ENCODE data around the gene DARS1. TPM values are rescaled to one million over a fixed set of nuclear protein-coding genes. Genes with fewer than 3 reads are reported as not detected.

The DARS1 gene
- polyA plus RNA-seq, 3 donors, result 24.4 to 53.0 (median 46.2) TPM

- no peak overlapping the region for H3K9ac ChIP-seq (ENCODE audit: insufficient read depth, low read length, poor library complexity, severe bottlenecking)
- intact Hi-C loops (cut with micrococcal nuclease), result no loop called here
- no CpG with 5 or more reads among the region's 5 CpGs for WGBS (ENCODE audit: insufficient coverage)
Measured at GRCh38 chr2:135954020-135954601, 31.3 kb downstream of the DARS1 start.

GRCh38 chr2:135952891-135953290, 32.5 kb downstream of the DARS1 start:
- Histone ChIP-seq H2AFZ (ENCODE audit: insufficient read depth, low read depth, low read length, poor library complexity, severe bottlenecking) (no peak overlapping the region), H3K79me2 (ENCODE audit: insufficient read depth, low read length) (peaks cover 63% of the 10 kb centered on the region), H4K20me1 (ENCODE audit: insufficient read depth, low read length) (peaks cover 10% of the 10 kb centered on the region), H3K4me1 (ENCODE audit: control insufficient read depth in 1 of 2, insufficient read depth in 2 of 2, low read length in 2 of 2) (peaks cover 15 to 17% of the 10 kb centered on the region in 2 donors), H3K9ac (ENCODE audit: insufficient read depth, low read length, poor library complexity, severe bottlenecking) (no peak overlapping the region), H3K4me2 (replicated peaks; ENCODE audit: extremely low read depth, low read length, poor library complexity, severe bottlenecking) (no peak overlapping the region), H3K36me3 (replicated peaks in 1 of 2; ENCODE audit: control insufficient read depth in 1 of 2, insufficient read depth in 2 of 2, low read length in 2 of 2) (peaks cover 7 to 12% of the 10 kb centered on the region in 2 donors), H3K4me3 (replicated peaks in 1 of 3; ENCODE audit: low read depth in 2 of 3, low read length in 3 of 3) (no peak overlapping the region), H3K9me3 (replicated peaks in 1 of 2; ENCODE audit: control insufficient read depth in 1 of 2, insufficient read depth in 1 of 2, low read length in 2 of 2) (no peaks in the 10 kb centered on the region), H3K27ac (ENCODE audit: low read depth in 1 of 2, low read length in 2 of 2) (peak overlapping the region in 1 of 2 donors; percentile 43), H3K27me3 (ENCODE audit: control insufficient read depth in 2 of 2, insufficient read depth in 2 of 2, low read length in 2 of 2) (no peaks in the 10 kb centered on the region)
- DNase-seq, result no peak
- H3K4me3 Mint-ChIP-seq, result no peak overlapping the region
- H3K4me1 Mint-ChIP-seq, result peaks cover 33% of the 10 kb centered on the region
- peak overlapping the region in 1 of 7 donors; percentile 53 for H3K27ac Mint-ChIP-seq
- no CpG with 5 or more reads among the region's 5 CpGs for WGBS (ENCODE audit: insufficient coverage)
- H3K9me3 Mint-ChIP-seq, result peaks cover 0 to 4% (median 0%) of the 10 kb centered on the region in 7 donors
- no peak for TF ChIP-seq CTCF (IDR thresholded peaks at IDR 0.05)
- peaks cover 23 to 43% of the 10 kb centered on the region in 2 donors for H3K36me3 Mint-ChIP-seq
- no peaks in the 10 kb centered on the region for H3K27me3 Mint-ChIP-seq (ENCODE audit: low read depth in 3 of 3)
- intact Hi-C loops (cut with micrococcal nuclease), result no loop called here

More at GRCh38 chr2:135954020-135954601, 31.3 kb downstream of the DARS1 start:
- H3K4me3 ChIP-seq (replicated peaks in 1 of 3; ENCODE audit: low read depth in 2 of 3, low read length in 3 of 3), result no peak overlapping the region
- Mint-ChIP-seq H3K4me1 (peaks cover 33% of the 10 kb centered on the region), H3K4me3 (no peak overlapping the region), H3K9me3 (peaks cover 0 to 4% (median 0%) of the 10 kb centered on the region in 7 donors), H3K36me3 (peaks cover 26 to 45% of the 10 kb centered on the region in 2 donors), H3K27me3 (ENCODE audit: low read depth in 3 of 3) (no peaks in the 10 kb centered on the region), H3K27ac (peak overlapping the region in 1 of 7 donors; percentile 16)
- TF ChIP-seq CTCF (IDR thresholded peaks at IDR 0.05), result no peak
- H3K9me3 ChIP-seq (replicated peaks in 1 of 2; ENCODE audit: control insufficient read depth in 1 of 2, insufficient read depth in 1 of 2, low read length in 2 of 2), result no peaks in the 10 kb centered on the region
- peaks cover 15 to 17% of the 10 kb centered on the region in 2 donors for H3K4me1 ChIP-seq (ENCODE audit: control insufficient read depth in 1 of 2, insufficient read depth in 2 of 2, low read length in 2 of 2)
- no peak for DNase-seq
- no peak overlapping the region for H2AFZ ChIP-seq (ENCODE audit: insufficient read depth, low read depth, low read length, poor library complexity, severe bottlenecking)
- no peaks in the 10 kb centered on the region for H3K27me3 ChIP-seq (ENCODE audit: control insufficient read depth in 2 of 2, insufficient read depth in 2 of 2, low read length in 2 of 2)
- H3K4me2 ChIP-seq (replicated peaks; ENCODE audit: extremely low read depth, low read length, poor library complexity, severe bottlenecking), result no peak overlapping the region
- peaks cover 69% of the 10 kb centered on the region for H3K79me2 ChIP-seq (ENCODE audit: insufficient read depth, low read length)
- peaks cover 10% of the 10 kb centered on the region for H4K20me1 ChIP-seq (ENCODE audit: insufficient read depth, low read length)
- no peak overlapping the region for H3K27ac ChIP-seq (ENCODE audit: low read depth in 1 of 2, low read length in 2 of 2)
- peaks cover 7 to 24% of the 10 kb centered on the region in 2 donors for H3K36me3 ChIP-seq (replicated peaks in 1 of 2; ENCODE audit: control insufficient read depth in 1 of 2, insufficient read depth in 2 of 2, low read length in 2 of 2)
